HCT116 (cell line): ENCODE data around the gene E2F1. TPM values are rescaled to one million over a fixed set of nuclear protein-coding genes. Genes with fewer than 3 reads are reported as not detected.

ENCODE experiments used
- ATAC-seq: fragments of 200-7000 bp; cut with Tn5 transposase; 2 replicates; pipeline ENCODE4 v1.9.1; 2020; ENCODE audit warnings: mild to moderate bottlenecking, moderate library complexity
- BruUV-seq: library from RNA; stranded (reverse); fragments of 400-500 nt; replicated peaks from 2 replicates; lab custom pipeline; 2021; lab: Mats Ljungman, UMichigan
- CTCF ChIA-PET: fragments of 300-600 bp; sonication (Branson Sonifier 250); formaldehyde crosslinking; loops from one replicate; lab custom pipeline; 2021; ENCODE audit warnings: antibody characterized with exemption; lab: Charles Lee
- POLR2A ChIA-PET: fragments of 300-600, 350-600 bp; sonication (Branson Sonifier 250); formaldehyde crosslinking; loops from one replicate; lab custom pipeline; 2021; ENCODE audit warnings: antibody characterized with exemption; lab: Charles Lee
- RAD21 ChIA-PET, 2 experiments: fragments of 300-600 bp; sonication (Branson Sonifier 250); formaldehyde crosslinking; loops; one replicate each; lab custom pipeline; 2023; ENCODE audit warnings: low total read pairs in 2 of 2; ENCODE audit not compliant: uncharacterized antibody in 2 of 2, unreplicated experiment in 2 of 2, low non-redundant PET in 1 of 2; lab: Charles Lee
- DNase-seq: peaks from one replicate; pipeline ENCODE4 v3.0.0-alpha.2; 2010; ENCODE audit warnings: low read depth, low spot score
- H2AFZ ChIP-seq: fragments of 200-600 bp; shearing (Covaris generic), sonication (generic); 2 replicates; pipeline ENCODE4 v1.6.1; 2017; ENCODE audit warnings: low read depth, mixed run types, mixed read lengths, antibody characterized with exemption, low read length; ENCODE audit not compliant: poor library complexity, severe bottlenecking
- H3K27ac ChIP-seq: 2 replicates; pipeline ENCODE4 v1.5.1; 2012; ENCODE audit warnings: low read depth, low read length
- H3K27me3 ChIP-seq: fragments of 200-600 bp; sonication (generic); 2 replicates; pipeline ENCODE4 v1.6.1; 2016; ENCODE audit warnings: mixed run types, low read length, mixed read lengths; ENCODE audit not compliant: insufficient read depth
- H3K36me3 ChIP-seq, 2 experiments: fragments of 200-500 bp in 1 of 2; fragments of 200-600 bp in 1 of 2; sonication (Bioruptor generic) in 1 of 2; sonication (generic) in 1 of 2; 2 replicates each; pipeline versions ENCODE4 v1.5.1 to v1.6.1; 2014 to 2016; ENCODE audit warnings: low read length in 2 of 2, inconsistent platforms in 1 of 2, mixed read lengths in 1 of 2, mixed run types in 1 of 2; ENCODE audit not compliant: insufficient read depth in 2 of 2, control insufficient read depth in 1 of 2
- H3K4me1 ChIP-seq, 2 experiments: fragments of 200-600 bp in 1 of 2; sonication (generic) in 1 of 2; 2 replicates each; pipeline versions ENCODE4 v1.5.1 to v1.6.1; 2012 to 2017; ENCODE audit warnings: low read length in 2 of 2, inconsistent platforms in 1 of 2, mild to moderate bottlenecking in 1 of 2, mixed read lengths in 1 of 2, mixed run types in 1 of 2, moderate library complexity in 1 of 2; ENCODE audit not compliant: insufficient read depth in 2 of 2, control insufficient read depth in 1 of 2
- H3K4me2 ChIP-seq: fragments of 200-600 bp; sonication (generic); 2 replicates; pipeline ENCODE4 v1.6.1; 2017; ENCODE audit warnings: mixed run types, low read length, mixed read lengths
- H3K4me3 ChIP-seq, 2 experiments: fragments of 200-600 bp in 1 of 2; sonication (generic) in 1 of 2; replicated peaks in 1 of 2; 2 replicates each; pipeline ENCODE4 v1.5.1; 2011 to 2016; ENCODE audit warnings: low read length in 2 of 2, control low read depth in 1 of 2, low read depth in 1 of 2, mild to moderate bottlenecking in 1 of 2, mixed read lengths in 1 of 2, mixed run types in 1 of 2
- H3K79me2 ChIP-seq: fragments of 200-600 bp; sonication (generic); 2 replicates; pipeline ENCODE4 v1.6.1; 2017; ENCODE audit warnings: mild to moderate bottlenecking, mixed run types, low read length, moderate library complexity, mixed read lengths; ENCODE audit not compliant: insufficient read depth
- H3K9ac ChIP-seq: fragments of 200-600 bp; sonication (generic); 2 replicates; pipeline ENCODE4 v1.6.1; 2016; ENCODE audit warnings: low read length, mixed read lengths
- H3K9me2 ChIP-seq: fragments of 200-600 bp; sonication (generic), shearing (Covaris generic); 2 replicates; pipeline ENCODE4 v1.6.1; 2017; ENCODE audit warnings: mixed run types, mild to moderate bottlenecking, moderate library complexity; ENCODE audit not compliant: insufficient read depth
- H3K9me3 ChIP-seq, 2 experiments: fragments of 200-500 bp in 1 of 2; fragments of 200-600 bp in 1 of 2; sonication (Bioruptor generic) in 1 of 2; sonication (generic) in 1 of 2; 2 replicates each; pipeline ENCODE4 v1.6.1; 2014 to 2017; ENCODE audit warnings: low read length in 2 of 2, mixed read lengths in 2 of 2, inconsistent platforms in 1 of 2, low read depth in 1 of 2, mild to moderate bottlenecking in 1 of 2, mixed run types in 1 of 2, moderate library complexity in 1 of 2; ENCODE audit not compliant: control insufficient read depth in 1 of 2, insufficient read depth in 1 of 2
- H4K20me1 ChIP-seq: fragments of 200-600 bp; sonication (generic), shearing (Covaris generic); 2 replicates; pipeline ENCODE4 v1.6.1; 2017; ENCODE audit warnings: mixed run types, mild to moderate bottlenecking, moderate library complexity; ENCODE audit not compliant: insufficient read depth
- ATF3 ChIP-seq: IDR thresholded peaks from 2 replicates; pipeline ENCODE4 v1.6.1; 2012
- CEBPB ChIP-seq: IDR thresholded peaks from 2 replicates; pipeline ENCODE4 v1.6.1; 2012; ENCODE audit warnings: low read depth
- CTCF ChIP-seq, 3 experiments: fragments of 200-600 bp in 1 of 3; sonication (generic) in 1 of 3; IDR thresholded peaks in 2 of 3; conservative IDR thresholded peaks in 1 of 3; 2 replicates each; pipeline ENCODE4 v1.5.1; 2012 to 2017; ENCODE audit warnings: low read depth in 2 of 3, low read length in 2 of 3, antibody characterized with exemption in 1 of 3, borderline replicate concordance in 1 of 3, control low read depth in 1 of 3, mild to moderate bottlenecking in 1 of 3, mixed read lengths in 1 of 3, mixed run types in 1 of 3, moderate library complexity in 1 of 3; ENCODE audit not compliant: insufficient read depth in 1 of 3
- EGR1 ChIP-seq: IDR thresholded peaks from 2 replicates; pipeline ENCODE4 v1.6.1; 2012; ENCODE audit warnings: low read depth
- ELF1 ChIP-seq: IDR thresholded peaks from 2 replicates; pipeline ENCODE4 v1.6.1; 2012; ENCODE audit warnings: low read depth, borderline replicate concordance
- EZH2 ChIP-seq: fragments of 200-600 bp; sonication (generic); IDR thresholded peaks from 2 replicates; pipeline ENCODE4 v1.6.1; 2017; ENCODE audit warnings: antibody characterized with exemption, mixed run types
- EZH2phosphoT487 ChIP-seq: fragments of 200-600 bp; IDR thresholded peaks from 2 replicates; pipeline ENCODE4 v1.6.1; 2018; ENCODE audit warnings: antibody characterized with exemption, borderline replicate concordance
- FOSL1 ChIP-seq: IDR thresholded peaks from 2 replicates; pipeline ENCODE4 v1.6.1; 2012; ENCODE audit warnings: low read depth
- JUND ChIP-seq: IDR thresholded peaks from 2 replicates; pipeline ENCODE4 v1.6.1; 2012
- MAX ChIP-seq: IDR thresholded peaks from 2 replicates; pipeline ENCODE4 v1.6.1; 2012
- POLR2A ChIP-seq: IDR thresholded peaks from 2 replicates; pipeline ENCODE4 v1.7.0; 2011; ENCODE audit warnings: borderline replicate concordance; ENCODE audit not compliant: insufficient read depth, insufficient read length; ENCODE audit errors: extremely low read depth
- POLR2AphosphoS5 ChIP-seq: IDR thresholded peaks from 2 replicates; pipeline ENCODE4 v1.6.1; 2011; ENCODE audit warnings: mild to moderate bottlenecking, low read depth, low read length, moderate library complexity
- RAD21 ChIP-seq: IDR thresholded peaks from 2 replicates; pipeline ENCODE4 v1.6.1; 2012; ENCODE audit warnings: low read depth, mild to moderate bottlenecking
- REST ChIP-seq: IDR thresholded peaks from 2 replicates; pipeline ENCODE4 v1.6.1; 2012; ENCODE audit warnings: low read depth
- SP1 ChIP-seq: IDR thresholded peaks from 2 replicates; pipeline ENCODE4 v1.6.1; 2012; ENCODE audit warnings: low read depth
- SRF ChIP-seq: IDR thresholded peaks from 2 replicates; pipeline ENCODE4 v1.6.1; 2012; ENCODE audit warnings: low read depth
- TCF7L2 ChIP-seq: IDR thresholded peaks from 2 replicates; pipeline ENCODE4 v1.7.0; 2011; ENCODE audit warnings: borderline replicate concordance, inconsistent platforms; ENCODE audit not compliant: insufficient read depth, insufficient read length; ENCODE audit errors: extremely low read depth
- ZFX ChIP-seq: fragments of 450-650 bp; IDR thresholded peaks from 2 replicates; pipeline ENCODE4 v1.6.1; 2017
- ZNF274 ChIP-seq: fragments of 200-500 bp; sonication (Bioruptor generic); IDR thresholded peaks from 2 replicates; pipeline ENCODE4 v1.6.1; 2014; ENCODE audit warnings: mild to moderate bottlenecking, low read depth, low read length, inconsistent platforms
- intact Hi-C: fragments of 100-400 bp; cut with micrococcal nuclease; formaldehyde crosslinking; loops from 2 replicates; pipeline ENCODE4 v1.10.0; 2022
- total RNA-seq: library from RNA; stranded (reverse); gene quantifications from one replicate; pipeline ENCODE4 v1.2.1, GENCODE V29; 2021; ENCODE audit not compliant: unreplicated experiment

Gene E2F1
- total RNA-seq, 1 experiment from 2014 or later, result 30.9 TPM

- H4K20me1 ChIP-seq, result no peaks in the 10 kb centered on the region
- BruUV-seq, result no TSS peak
- H3K4me1 ChIP-seq, result no peaks in the 10 kb centered on the region
- H2AFZ ChIP-seq, result no peak overlapping the region
- TF ChIP-seq SRF (no peak), POLR2AphosphoS5 (no peak), CTCF (IDR thresholded peaks at IDR 0.05 in 2 of 3, conservative IDR thresholded peaks at IDR 0.05 in 1 of 3; ENCODE audit: borderline replicate concordance in 1 of 3, insufficient read depth in 1 of 3, low read depth in 2 of 3, low read length in 2 of 3) (no peak), EZH2phosphoT487 (no peak), MAX (no peak), ELF1 (no peak), REST (no peak), CEBPB (no peak), ZNF274 (no peak), ZFX (no peak), RAD21 (no peak), TCF7L2 (no peak), EGR1 (no peak), ATF3 (no peak), JUND (no peak), FOSL1 (no peak), SP1 (no peak), EZH2 (no peak), POLR2A (no peak)
- ChIA-PET POLR2A (interaction anchor here (0.9 kb wide), 1 partner anchor 24 kb away, joined by 3 read pairs; no protein-coding TSS in a partner anchor), CTCF (interaction anchor here (0.6 kb wide), 1 partner anchor 432 kb away, joined by 3 read pairs; no protein-coding TSS in a partner anchor), RAD21 (no interaction called here)
- no peak overlapping the region for H3K27ac ChIP-seq
- intact Hi-C loops, result no loop called here
- no peak overlapping the region for H3K4me3 ChIP-seq
- H3K27me3 ChIP-seq, result no peaks in the 10 kb centered on the region
- DNase-seq, result no peak
- no peak overlapping the region for H3K9ac ChIP-seq
- no peaks in the 10 kb centered on the region for H3K36me3 ChIP-seq
- no peaks in the 10 kb centered on the region for H3K9me2 ChIP-seq
- H3K4me2 ChIP-seq, result no peak overlapping the region
- H3K9me3 ChIP-seq, result no peaks in the 10 kb centered on the region
- H3K79me2 ChIP-seq, result no peaks in the 10 kb centered on the region
- no peak for ATAC-seq
Observed at GRCh38 chr20:33696448-33696847, 10.3 kb upstream of the E2F1 start.
